K562 (cell line): ENCODE data around the gene USHBP1. TPM values are rescaled to one million over a fixed set of nuclear protein-coding genes. Genes with fewer than 3 reads are reported as not detected.

Source experiments
- ATAC-seq: fragments of 200-7000 bp; cut with Tn5 transposase; 3 replicates; pipeline ENCODE4 v1.9.1; 2020; ENCODE audit warnings: moderate library complexity
- BruUV-seq: library from RNA; stranded (reverse); fragments of 400-500 nt; replicated peaks from 2 replicates; lab custom pipeline; 2021; lab: Mats Ljungman, UMichigan
- CTCF ChIA-PET: fragments of 300-600 bp; formaldehyde crosslinking; extraction: SDS; loops from one replicate; lab custom pipeline; 2021; ENCODE audit warnings: low intra/inter-chr PET ratio; lab: Yijun Ruan, JAX
- POLR2A ChIA-PET: fragments of 300-600, 350-650 bp; sonication (Branson Sonifier 250); formaldehyde crosslinking; extraction: SDS; loops from one replicate; lab custom pipeline; 2021; ENCODE audit warnings: antibody characterized with exemption, inconsistent platforms; lab: Yijun Ruan, JAX
- DNase-seq, 4 experiments: peaks; one replicate each; pipeline versions ENCODE4 v3.0.0 to v3.0.0-alpha.2; 2011 to 2018; ENCODE audit warnings: low spot score in 3 of 4, mixed read lengths in 3 of 4; ENCODE audit errors: extremely low read depth in 1 of 4
- FAIRE-seq: peaks from 2 replicates; lab custom pipeline; 2011; peaks lifted over from hg19 to GRCh38; lab: Jason Lieb, UNC
- H2AFZ ChIP-seq: 2 replicates; pipeline ENCODE4 v1.6.0; 2011; ENCODE audit warnings: low read depth, low read length, control low read depth, inconsistent platforms
- H3K27ac ChIP-seq: fragments of 200-600 bp; 3 replicates; pipeline ENCODE4 v1.8.0; 2011; ENCODE audit warnings: low read depth, mild to moderate bottlenecking, control low read depth, inconsistent platforms, low read length, moderate library complexity, mixed read lengths; ENCODE audit errors: extremely low read depth
- H3K27me3 ChIP-seq, 2 experiments: fragments of 300-600 bp in 1 of 2; 2 replicates in 1 of 2; 3 replicates in 1 of 2; pipeline versions ENCODE4 v1.6.0 to v1.8.0; 2011; ENCODE audit warnings: inconsistent platforms in 2 of 2, low read length in 2 of 2, mild to moderate bottlenecking in 1 of 2, mixed read lengths in 1 of 2, moderate library complexity in 1 of 2; ENCODE audit not compliant: control insufficient read depth in 2 of 2, insufficient read depth in 2 of 2
- H3K36me3 ChIP-seq: fragments of 300-600 bp; 3 replicates; pipeline ENCODE4 v1.8.0; 2011; ENCODE audit warnings: mild to moderate bottlenecking, low read length, inconsistent platforms; ENCODE audit not compliant: control insufficient read depth, insufficient read depth
- H3K4me1 ChIP-seq, 2 experiments: fragments of 200-600 bp in 1 of 2; replicated peaks in 1 of 2; 2 replicates in 1 of 2; 3 replicates in 1 of 2; pipeline versions ENCODE4 v1.5.1 to v1.8.0; 2011; ENCODE audit warnings: inconsistent platforms in 2 of 2, low read length in 2 of 2, mild to moderate bottlenecking in 1 of 2, mixed read lengths in 1 of 2, moderate library complexity in 1 of 2; ENCODE audit not compliant: control insufficient read depth in 2 of 2, insufficient read depth in 2 of 2
- H3K4me2 ChIP-seq: 2 replicates; pipeline ENCODE4 v1.6.1; 2011; ENCODE audit warnings: low read length, control low read depth, inconsistent platforms, mixed read lengths; ENCODE audit not compliant: insufficient read depth
- H3K4me3 ChIP-seq: fragments of 200-600 bp; sonication (generic), shearing (Covaris generic); 2 replicates; pipeline ENCODE4 v1.5.1; 2016; ENCODE audit warnings: control low read depth, inconsistent platforms
- H3K79me2 ChIP-seq: fragments of 200-600 bp; 3 replicates; pipeline ENCODE4 v1.8.0; 2011; ENCODE audit warnings: low read length, inconsistent platforms; ENCODE audit not compliant: control insufficient read depth, insufficient read depth
- H3K9ac ChIP-seq, 2 experiments: 2 replicates each; pipeline versions ENCODE4 v1.6.0 to v1.6.1; 2011; ENCODE audit warnings: low read depth in 2 of 2, low read length in 2 of 2, control low read depth in 1 of 2, inconsistent platforms in 1 of 2, mild to moderate bottlenecking in 1 of 2, mixed read lengths in 1 of 2; ENCODE audit not compliant: insufficient read depth in 1 of 2
- H3K9me1 ChIP-seq: one replicate; pipeline ENCODE4 v1.6.0; 2011; ENCODE audit warnings: inconsistent platforms, mild to moderate bottlenecking, low read length, moderate library complexity; ENCODE audit not compliant: control insufficient read depth, insufficient read depth
- H3K9me3 ChIP-seq: replicated peaks from 2 replicates; pipeline ENCODE4 v1.5.1; 2011; ENCODE audit warnings: low read depth, low read length, inconsistent platforms; ENCODE audit not compliant: control insufficient read depth, insufficient read depth
- H4K20me1 ChIP-seq: replicated peaks from 2 replicates; pipeline ENCODE4 v1.6.1; 2011; ENCODE audit warnings: low read length, inconsistent platforms, mixed read lengths; ENCODE audit not compliant: control insufficient read depth, insufficient read depth
- DPF2 ChIP-seq: fragments of 450-650 bp; IDR thresholded peaks from 2 replicates; pipeline ENCODE4 v1.6.1; 2016
- L3MBTL2 ChIP-seq: fragments of 450-650 bp; IDR thresholded peaks from 2 replicates; pipeline ENCODE4 v1.6.1; 2016; ENCODE audit warnings: mild to moderate bottlenecking, moderate library complexity
- SP1 ChIP-seq: sonication (generic); formaldehyde crosslinking; IDR thresholded peaks from 2 replicates; pipeline ENCODE4 v1.8.1; 2022; ENCODE audit warnings: mild to moderate bottlenecking, missing genetic modification reagents
- ZKSCAN8 ChIP-seq: fragments of 200-800 bp; sonication (Bioruptor generic); IDR thresholded peaks from 2 replicates; pipeline ENCODE4 v1.6.1; 2016; ENCODE audit warnings: missing genetic modification characterization, missing compliant biosample characterization
- ZNF592 ChIP-seq: fragments of 450-650 bp; IDR thresholded peaks from 2 replicates; pipeline ENCODE4 v1.6.1; 2017; ENCODE audit warnings: antibody characterized with exemption, mild to moderate bottlenecking
- WGBS: fragments of 100-300 bp; shearing (Covaris generic); methylation state at CpG from one replicate; pipeline ENCODE4 v1.1.6; 2016; ENCODE audit warnings: low coverage, mixed read lengths; ENCODE audit not compliant: insufficient coverage; ENCODE audit errors: missing lambda C conversion rate; 5-methylcytosine and 5-hydroxymethylcytosine counted together
- in situ Hi-C: fragments of 300-500 bp; cut with MboI; formaldehyde crosslinking; loops from 4 replicates; pipeline ENCODE4 v1.15.0; 2018; ENCODE audit warnings: inconsistent platforms, mixed read lengths
- intact Hi-C: fragments of 100-400 bp; cut with micrococcal nuclease; formaldehyde crosslinking; loops from 2 replicates; pipeline ENCODE4 v1.14.2; 2022
- polyA plus RNA-seq, 8 experiments: library from polyadenylated mRNA; depleted of rRNA in 4 of 8; stranded (reverse) in 5 of 8; unstranded in 3 of 8; fragments of >200 nt; fragmentation: Nextera tagmentation in 2 of 8; fragmentation: Illumina TruSeq in 1 of 8; extraction: Ambion mirVana in 2 of 8; extraction: Trizol in 1 of 8; gene quantifications; 2 replicates each; pipeline versions ENCODE4 v1.2.1 to v1.2.3, GENCODE V29; 2011 to 2014; ENCODE audit warnings: inconsistent platforms in 1 of 8, missing spikeins in 1 of 8
- total RNA-seq, 7 experiments: library from RNA; depleted of rRNA in 6 of 7; stranded (reverse); fragments of >200 nt in 6 of 7; fragmentation: Illumina TruSeq in 2 of 7; extraction: Trizol in 2 of 7; gene quantifications; 2 replicates each; pipeline versions ENCODE4 v1.2.1 to v1.2.3, GENCODE V29; 2011 to 2021; ENCODE audit warnings: low replicate concordance in 1 of 7
- TF ChIP-seq, protein P1 (sequence below): sonication (generic); formaldehyde crosslinking; IDR thresholded peaks from 2 replicates; pipeline ENCODE4 v1.8.1; 2023; ENCODE audit warnings: missing genetic modification reagents, mild to moderate bottlenecking, borderline replicate concordance
- TF ChIP-seq, protein P2 (sequence below): sonication (generic); formaldehyde crosslinking; IDR thresholded peaks from 2 replicates; pipeline ENCODE4 v1.8.0; 2023; ENCODE audit warnings: mild to moderate bottlenecking, missing genetic modification reagents

USHBP1 gene
- total and polyA plus RNA-seq, 9 of the 15 experiments (the other 6 are each of a cell fraction or from before 2014, with no cell fraction given) = 0.03 to 0.10 (median 0.05) TPM; not detected in 5

DNA sequence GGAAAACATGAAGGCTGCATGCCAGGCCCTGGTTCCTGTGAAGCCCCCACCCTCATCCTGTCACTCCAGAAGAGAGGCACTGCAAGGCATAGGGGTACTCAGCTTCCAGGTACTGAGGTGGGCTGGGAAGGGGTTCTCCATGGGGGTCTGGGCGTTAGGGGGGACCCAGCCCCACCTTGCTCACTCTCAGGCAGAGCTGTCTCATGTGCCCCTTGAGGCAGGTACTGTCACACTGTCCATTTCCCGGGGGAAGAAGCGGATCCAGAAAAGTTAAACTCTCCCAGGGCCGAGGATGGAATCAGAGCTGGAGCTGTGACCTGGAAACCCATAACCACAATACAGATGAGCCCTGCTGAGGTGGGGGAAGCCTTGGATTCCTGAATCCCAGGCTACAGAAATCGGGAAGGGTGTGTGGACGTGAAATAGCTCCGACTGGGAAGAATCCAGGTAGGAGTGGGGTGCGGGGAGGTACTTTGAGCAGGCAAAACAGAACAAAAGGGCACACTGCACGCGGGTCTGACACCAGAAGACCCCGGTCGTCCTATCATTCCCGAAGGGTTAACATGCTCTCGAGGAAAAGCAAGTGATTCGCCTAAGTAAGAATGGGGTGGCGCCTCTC, 49.9 kb downstream of the USHBP1 start:
- Histone ChIP-seq H3K9me1 (peaks cover 3% of the 10 kb centered on the region), H3K4me1 (peaks cover 9 to 28% of the 10 kb centered on the region in 2 experiments), H3K4me2 (peak overlapping the region; percentile 93), H3K27me3 (no peaks in the 10 kb centered on the region), H3K9me3 (no peaks in the 10 kb centered on the region), H3K79me2 (peaks cover 9% of the 10 kb centered on the region), H3K4me3 (peak overlapping the region; percentile 68), H4K20me1 (no peaks in the 10 kb centered on the region), H3K27ac (peak overlapping the region; percentile 99), H3K36me3 (peaks cover 48% of the 10 kb centered on the region; the same call in 2 of the 3 replicates), H3K9ac (peak overlapping the region; percentile 85 to 98), H2AFZ (peak overlapping the region; percentile 99)
- ChIA-PET POLR2A (interaction anchor here (0.6 to 2.5 kb wide), 19 partner anchors 9 to 165 kb away, joined by 3 to 31 read pairs (median 4); partner anchors contain the start of genes BABAM1, DDA1 and OCEL1), CTCF (no interaction called here)
- FAIRE-seq (peak; percentile 64), DNase-seq (peak in 2 of 4 experiments; percentile 29 to 34), ATAC-seq (no peak; the same call in 2 of the 3 replicates)
- BruUV-seq = TSS peak; percentile 92
- in situ Hi-C loops (no loop called here), intact Hi-C loops (no loop called here)
- WGBS = 8% methylated on average over 15 of the region's 16 CpGs
- TF ChIP-seq ZKSCAN8 (CRISPR knock-in tag) (no peak), ZNF592 (0 out of 2 replicates have a peak, but pooled peaks have one; percentile 31), L3MBTL2 (0 out of 2 replicates have a peak, but pooled peaks have one; percentile 36), SP1 (CRISPR knock-in tag) (no peak), DPF2 (0 out of 2 replicates have a peak, but pooled peaks have one; percentile 10)
- TF ChIP-seq, protein P1, sequence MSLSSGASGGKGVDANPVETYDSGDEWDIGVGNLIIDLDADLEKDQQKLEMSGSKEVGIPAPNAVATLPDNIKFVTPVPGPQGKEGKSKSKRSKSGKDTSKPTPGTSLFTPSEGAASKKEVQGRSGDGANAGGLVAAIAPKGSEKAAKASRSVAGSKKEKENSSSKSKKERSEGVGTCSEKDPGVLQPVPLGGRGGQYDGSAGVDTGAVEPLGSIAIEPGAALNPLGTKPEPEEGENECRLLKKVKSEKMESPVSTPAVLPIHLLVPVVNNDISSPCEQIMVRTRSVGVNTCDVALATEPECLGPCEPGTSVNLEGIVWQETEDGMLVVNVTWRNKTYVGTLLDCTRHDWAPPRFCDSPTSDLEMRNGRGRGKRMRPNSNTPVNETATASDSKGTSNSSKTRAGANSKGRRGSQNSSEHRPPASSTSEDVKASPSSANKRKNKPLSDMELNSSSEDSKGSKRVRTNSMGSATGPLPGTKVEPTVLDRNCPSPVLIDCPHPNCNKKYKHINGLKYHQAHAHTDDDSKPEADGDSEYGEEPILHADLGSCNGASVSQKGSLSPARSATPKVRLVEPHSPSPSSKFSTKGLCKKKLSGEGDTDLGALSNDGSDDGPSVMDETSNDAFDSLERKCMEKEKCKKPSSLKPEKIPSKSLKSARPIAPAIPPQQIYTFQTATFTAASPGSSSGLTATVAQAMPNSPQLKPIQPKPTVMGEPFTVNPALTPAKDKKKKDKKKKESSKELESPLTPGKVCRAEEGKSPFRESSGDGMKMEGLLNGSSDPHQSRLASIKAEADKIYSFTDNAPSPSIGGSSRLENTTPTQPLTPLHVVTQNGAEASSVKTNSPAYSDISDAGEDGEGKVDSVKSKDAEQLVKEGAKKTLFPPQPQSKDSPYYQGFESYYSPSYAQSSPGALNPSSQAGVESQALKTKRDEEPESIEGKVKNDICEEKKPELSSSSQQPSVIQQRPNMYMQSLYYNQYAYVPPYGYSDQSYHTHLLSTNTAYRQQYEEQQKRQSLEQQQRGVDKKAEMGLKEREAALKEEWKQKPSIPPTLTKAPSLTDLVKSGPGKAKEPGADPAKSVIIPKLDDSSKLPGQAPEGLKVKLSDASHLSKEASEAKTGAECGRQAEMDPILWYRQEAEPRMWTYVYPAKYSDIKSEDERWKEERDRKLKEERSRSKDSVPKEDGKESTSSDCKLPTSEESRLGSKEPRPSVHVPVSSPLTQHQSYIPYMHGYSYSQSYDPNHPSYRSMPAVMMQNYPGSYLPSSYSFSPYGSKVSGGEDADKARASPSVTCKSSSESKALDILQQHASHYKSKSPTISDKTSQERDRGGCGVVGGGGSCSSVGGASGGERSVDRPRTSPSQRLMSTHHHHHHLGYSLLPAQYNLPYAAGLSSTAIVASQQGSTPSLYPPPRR = no peak
- TF ChIP-seq, protein P2, sequence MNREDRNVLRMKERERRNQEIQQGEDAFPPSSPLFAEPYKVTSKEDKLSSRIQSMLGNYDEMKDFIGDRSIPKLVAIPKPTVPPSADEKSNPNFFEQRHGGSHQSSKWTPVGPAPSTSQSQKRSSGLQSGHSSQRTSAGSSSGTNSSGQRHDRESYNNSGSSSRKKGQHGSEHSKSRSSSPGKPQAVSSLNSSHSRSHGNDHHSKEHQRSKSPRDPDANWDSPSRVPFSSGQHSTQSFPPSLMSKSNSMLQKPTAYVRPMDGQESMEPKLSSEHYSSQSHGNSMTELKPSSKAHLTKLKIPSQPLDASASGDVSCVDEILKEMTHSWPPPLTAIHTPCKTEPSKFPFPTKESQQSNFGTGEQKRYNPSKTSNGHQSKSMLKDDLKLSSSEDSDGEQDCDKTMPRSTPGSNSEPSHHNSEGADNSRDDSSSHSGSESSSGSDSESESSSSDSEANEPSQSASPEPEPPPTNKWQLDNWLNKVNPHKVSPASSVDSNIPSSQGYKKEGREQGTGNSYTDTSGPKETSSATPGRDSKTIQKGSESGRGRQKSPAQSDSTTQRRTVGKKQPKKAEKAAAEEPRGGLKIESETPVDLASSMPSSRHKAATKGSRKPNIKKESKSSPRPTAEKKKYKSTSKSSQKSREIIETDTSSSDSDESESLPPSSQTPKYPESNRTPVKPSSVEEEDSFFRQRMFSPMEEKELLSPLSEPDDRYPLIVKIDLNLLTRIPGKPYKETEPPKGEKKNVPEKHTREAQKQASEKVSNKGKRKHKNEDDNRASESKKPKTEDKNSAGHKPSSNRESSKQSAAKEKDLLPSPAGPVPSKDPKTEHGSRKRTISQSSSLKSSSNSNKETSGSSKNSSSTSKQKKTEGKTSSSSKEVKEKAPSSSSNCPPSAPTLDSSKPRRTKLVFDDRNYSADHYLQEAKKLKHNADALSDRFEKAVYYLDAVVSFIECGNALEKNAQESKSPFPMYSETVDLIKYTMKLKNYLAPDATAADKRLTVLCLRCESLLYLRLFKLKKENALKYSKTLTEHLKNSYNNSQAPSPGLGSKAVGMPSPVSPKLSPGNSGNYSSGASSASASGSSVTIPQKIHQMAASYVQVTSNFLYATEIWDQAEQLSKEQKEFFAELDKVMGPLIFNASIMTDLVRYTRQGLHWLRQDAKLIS (CRISPR knock-in tag) = 0 out of 2 replicates have a peak, but pooled peaks have one; percentile 6
